Gastrocnemius medialis (tissue), 4 donors: ENCODE measurements around the gene PCDH12. TPM values are rescaled to one million over a fixed set of nuclear protein-coding genes. Genes with fewer than 3 reads are reported as not detected.

ENCODE experiments used
- ATAC-seq, 2 donors: fragments of 150-250 bp; one replicate each; pipeline ENCODE4 v1.9.1; 2016
- DNase-seq, 2 donors: peaks; one replicate each; pipeline ENCODE4 v3.0.0-alpha.2; 2019
- H3K27ac ChIP-seq, 4 donors: fragments of 200-600 bp; sonication (generic); 1 replicate in 1 of 4; 2 replicates in 3 of 4; pipeline ENCODE4 v1.5.1; 2016 to 2018; ENCODE audit warnings: mild to moderate bottlenecking in 2 of 4, moderate library complexity in 1 of 4
- H3K27me3 ChIP-seq, 3 donors: fragments of 200-600 bp; sonication (generic) in 2 of 3; 1 replicate in 1 of 3; 2 replicates in 2 of 3; pipeline versions ENCODE4 v1.5.1 to v1.6.0; 2016 to 2019; ENCODE audit warnings: mild to moderate bottlenecking in 1 of 3, moderate library complexity in 1 of 3
- H3K36me3 ChIP-seq, 2 donors: fragments of 200-600 bp; sonication (generic) in 1 of 2; one replicate each; pipeline ENCODE4 v1.5.1; 2017 to 2018
- H3K4me1 ChIP-seq, 2 donors: fragments of 200-600 bp; sonication (generic) in 1 of 2; one replicate each; pipeline ENCODE4 v1.5.1; 2016 to 2017; ENCODE audit warnings: mild to moderate bottlenecking in 2 of 2
- H3K4me3 ChIP-seq, 4 donors: fragments of 200-600 bp; sonication (generic) in 3 of 4; 1 replicate in 1 of 4; 2 replicates in 3 of 4; pipeline ENCODE4 v1.5.1; 2016 to 2019; ENCODE audit warnings: mild to moderate bottlenecking in 2 of 4
- H3K9me3 ChIP-seq, 3 donors: fragments of 200-600 bp; sonication (generic) in 2 of 3; 1 replicate in 1 of 3; 2 replicates in 2 of 3; pipeline ENCODE4 v1.5.1; 2016 to 2019
- POLR2A ChIP-seq, 2 donors: fragments of 450-650 bp; IDR thresholded peaks; one replicate each; pipeline ENCODE4 v1.6.1; 2017; ENCODE audit warnings: antibody characterized with exemption in 2 of 2, mild to moderate bottlenecking in 2 of 2, moderate library complexity in 2 of 2
- in situ Hi-C, 4 donors: fragments of 200-750 bp; cut with MboI; loops; one replicate each; pipeline versions ENCODE4 v1.15.0 to v1.8.0; 2017; ENCODE audit warnings: low sequenced_read_pairs in 4 of 4
- intact Hi-C: fragments of 100-400 bp; cut with DNase I; formaldehyde crosslinking; loops from one replicate; pipeline ENCODE4 v1.15.1; 2023; ENCODE audit warnings: low total_unique reads
- total RNA-seq, 4 donors: library from RNA; depleted of rRNA; stranded (reverse); fragments of >200 nt; gene quantifications; one replicate each; pipeline versions ENCODE4 v1.1.0 to v1.2.3, GENCODE V29; 2016
- TF ChIP-seq, protein P1 (sequence below), 5 experiments: fragments of 450-650 bp in 3 of 5; fragments of 200-600 bp in 2 of 5; sonication (generic) in 2 of 5; IDR thresholded peaks in 4 of 5; conservative IDR thresholded peaks in 1 of 5; 1 replicate in 4 of 5; 2 replicates in 1 of 5; pipeline ENCODE4 v1.5.1; 2016 to 2019; ENCODE audit warnings: antibody characterized with exemption in 5 of 5, mild to moderate bottlenecking in 3 of 5, moderate library complexity in 3 of 5

Gene PCDH12
- total RNA-seq, 4 donors from 2014 or later, result 2.1 to 13.6 (median 3.6) TPM

- peak in 1 of 2 donors; percentile 31 for DNase-seq
- Histone ChIP-seq H3K36me3 (no peaks in the 10 kb centered on the region), H3K4me1 (peaks cover 14 to 32% of the 10 kb centered on the region in 2 donors), H3K4me3 (no peak overlapping the region), H3K27me3 (peaks cover 0 to 5% (median 5%) of the 10 kb centered on the region in 3 donors), H3K9me3 (no peaks in the 10 kb centered on the region), H3K27ac (no peak overlapping the region)
- intact Hi-C loops, result no loop called here
- TF ChIP-seq POLR2A (IDR thresholded peaks at IDR 0.05), result no peak
- TF ChIP-seq, protein P1, sequence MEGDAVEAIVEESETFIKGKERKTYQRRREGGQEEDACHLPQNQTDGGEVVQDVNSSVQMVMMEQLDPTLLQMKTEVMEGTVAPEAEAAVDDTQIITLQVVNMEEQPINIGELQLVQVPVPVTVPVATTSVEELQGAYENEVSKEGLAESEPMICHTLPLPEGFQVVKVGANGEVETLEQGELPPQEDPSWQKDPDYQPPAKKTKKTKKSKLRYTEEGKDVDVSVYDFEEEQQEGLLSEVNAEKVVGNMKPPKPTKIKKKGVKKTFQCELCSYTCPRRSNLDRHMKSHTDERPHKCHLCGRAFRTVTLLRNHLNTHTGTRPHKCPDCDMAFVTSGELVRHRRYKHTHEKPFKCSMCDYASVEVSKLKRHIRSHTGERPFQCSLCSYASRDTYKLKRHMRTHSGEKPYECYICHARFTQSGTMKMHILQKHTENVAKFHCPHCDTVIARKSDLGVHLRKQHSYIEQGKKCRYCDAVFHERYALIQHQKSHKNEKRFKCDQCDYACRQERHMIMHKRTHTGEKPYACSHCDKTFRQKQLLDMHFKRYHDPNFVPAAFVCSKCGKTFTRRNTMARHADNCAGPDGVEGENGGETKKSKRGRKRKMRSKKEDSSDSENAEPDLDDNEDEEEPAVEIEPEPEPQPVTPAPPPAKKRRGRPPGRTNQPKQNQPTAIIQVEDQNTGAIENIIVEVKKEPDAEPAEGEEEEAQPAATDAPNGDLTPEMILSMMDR (IDR thresholded peaks at IDR 0.05 in 4 of 5, conservative IDR thresholded peaks at IDR 0.05 in 1 of 5), result no peak
- no peak for ATAC-seq
- in situ Hi-C loops, result no loop called here
Observed at GRCh38 chr5:141945511-141946051, 12.4 kb downstream of the PCDH12 start.

DNA sequence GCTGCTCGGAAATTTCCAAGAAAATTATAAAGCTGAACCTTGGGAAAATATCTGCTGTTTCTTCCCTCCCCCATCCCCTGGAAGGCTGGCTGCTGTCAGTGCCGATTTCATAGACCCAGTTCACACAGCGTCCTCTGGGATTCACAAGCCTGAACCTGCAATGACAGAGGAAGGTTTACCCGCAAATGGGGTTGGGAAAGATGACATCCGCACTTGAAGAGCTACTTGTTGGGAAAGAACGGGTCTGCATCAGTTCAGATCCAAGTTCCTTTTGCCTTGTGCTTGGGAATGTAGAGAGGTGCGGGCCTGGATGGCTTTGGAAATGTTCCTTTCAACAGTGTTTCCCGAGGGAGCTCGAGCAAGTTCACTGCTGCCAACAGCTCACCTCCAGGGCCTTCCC lies 13.9 kb downstream of the PCDH12 start:
- Histone ChIP-seq H3K27me3 (peaks cover 0 to 5% (median 5%) of the 10 kb centered on the region in 3 donors), H3K27ac (no peak overlapping the region), H3K4me3 (no peak overlapping the region), H3K4me1 (peaks cover 14 to 32% of the 10 kb centered on the region in 2 donors), H3K36me3 (peaks cover 0 to 5% of the 10 kb centered on the region in 2 donors), H3K9me3 (no peaks in the 10 kb centered on the region)
- DNase-seq (no peak), ATAC-seq (no peak)
- TF ChIP-seq, protein P1 (IDR thresholded peaks at IDR 0.05 in 4 of 5, conservative IDR thresholded peaks at IDR 0.05 in 1 of 5), result no peak
- no peak for TF ChIP-seq POLR2A (IDR thresholded peaks at IDR 0.05)
- in situ Hi-C loops (no loop called here), intact Hi-C loops (no loop called here)

GRCh38 chr5:141942185-141942857 lies 15.7 kb downstream of the PCDH12 start:
- ATAC-seq (peak; percentile 93 to 94), DNase-seq (peak in 1 of 2 donors; percentile 58)
- intact Hi-C loops (no loop called here), in situ Hi-C loops (no loop called here)
- peaks cover 14 to 27% of the 10 kb centered on the region in 2 donors for H3K4me1 ChIP-seq
- no peak overlapping the region for H3K4me3 ChIP-seq
- no peaks in the 10 kb centered on the region for H3K9me3 ChIP-seq
- peaks cover 0 to 19% of the 10 kb centered on the region in 2 donors for H3K36me3 ChIP-seq
- peak overlapping the region; percentile 4 to 53 (median 14) for H3K27ac ChIP-seq
- peaks cover 0 to 4% (median 0%) of the 10 kb centered on the region in 3 donors for H3K27me3 ChIP-seq
- no peak for TF ChIP-seq POLR2A (IDR thresholded peaks at IDR 0.05)
- TF ChIP-seq, protein P1 (IDR thresholded peaks at IDR 0.05 in 4 of 5, conservative IDR thresholded peaks at IDR 0.05 in 1 of 5), result no peak

DNA sequence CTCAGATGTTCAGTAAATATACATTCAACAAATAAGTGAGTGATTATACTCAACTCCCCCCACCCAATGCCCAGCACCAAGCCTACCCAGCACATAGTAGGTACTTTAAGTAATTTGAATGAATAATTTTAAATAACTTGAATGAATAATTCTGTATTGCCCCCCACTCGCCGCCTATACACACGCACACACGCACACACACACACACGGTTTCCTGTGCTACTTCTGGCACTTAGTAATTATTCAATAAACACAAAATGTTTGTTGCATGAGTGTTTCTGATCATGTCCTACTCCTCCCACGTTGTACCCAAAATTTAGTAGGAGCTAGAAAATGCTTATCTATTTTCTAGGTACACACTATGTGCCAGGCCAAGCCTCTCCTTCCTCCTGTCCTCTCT lies 16.2 kb downstream of the PCDH12 start:
- no peaks in the 10 kb centered on the region for H3K27me3 ChIP-seq
- no peak for TF ChIP-seq POLR2A (IDR thresholded peaks at IDR 0.05)
- TF ChIP-seq, protein P1 (IDR thresholded peaks at IDR 0.05 in 4 of 5, conservative IDR thresholded peaks at IDR 0.05 in 1 of 5), result no peak
- peaks cover 0 to 24% of the 10 kb centered on the region in 2 donors for H3K36me3 ChIP-seq
- intact Hi-C loops (no loop called here), in situ Hi-C loops (no loop called here)
- H3K9me3 ChIP-seq, result no peaks in the 10 kb centered on the region
- H3K27ac ChIP-seq, result peak overlapping the region in 3 of 4 donors; percentile 8 to 53 (median 19)
- no peak overlapping the region for H3K4me3 ChIP-seq
- H3K4me1 ChIP-seq, result peaks cover 14 to 27% of the 10 kb centered on the region in 2 donors
- no peak for ATAC-seq
- DNase-seq, result no peak
